ENCODE data around the gene ATRIP.

DNA sequence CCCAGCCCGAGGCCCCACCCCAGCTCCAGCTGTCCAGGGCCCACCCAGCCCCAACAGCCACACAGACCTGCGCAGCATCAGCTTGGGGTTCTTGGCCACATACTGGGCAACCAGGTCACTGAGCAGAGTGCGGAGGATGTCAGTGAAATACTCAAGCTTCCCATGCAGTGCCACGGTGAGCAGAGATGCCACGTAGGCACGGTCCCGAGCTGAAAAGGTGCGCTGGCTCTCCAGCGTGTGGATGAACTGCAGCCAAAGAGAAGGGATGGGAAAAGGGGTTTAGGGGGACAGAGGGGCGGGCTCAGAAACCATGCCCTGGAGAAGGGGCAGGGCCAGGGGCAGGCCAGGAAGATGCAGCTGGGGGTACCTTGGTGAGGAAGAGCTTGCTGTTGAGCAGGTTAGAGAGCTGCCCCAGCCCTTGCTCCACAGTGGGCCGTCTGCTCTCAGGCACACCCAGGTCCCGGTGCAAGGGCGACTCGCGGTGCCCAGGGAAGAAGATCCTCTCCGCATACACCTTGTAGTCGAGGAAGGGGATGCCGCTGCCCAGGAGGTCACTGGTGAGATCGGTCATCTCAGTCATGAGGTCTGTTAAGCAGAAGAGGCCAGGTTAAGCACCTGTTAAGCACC is 34.0 kb upstream of the ATRIP start:
- TF ChIP-seq, protein P1, sequence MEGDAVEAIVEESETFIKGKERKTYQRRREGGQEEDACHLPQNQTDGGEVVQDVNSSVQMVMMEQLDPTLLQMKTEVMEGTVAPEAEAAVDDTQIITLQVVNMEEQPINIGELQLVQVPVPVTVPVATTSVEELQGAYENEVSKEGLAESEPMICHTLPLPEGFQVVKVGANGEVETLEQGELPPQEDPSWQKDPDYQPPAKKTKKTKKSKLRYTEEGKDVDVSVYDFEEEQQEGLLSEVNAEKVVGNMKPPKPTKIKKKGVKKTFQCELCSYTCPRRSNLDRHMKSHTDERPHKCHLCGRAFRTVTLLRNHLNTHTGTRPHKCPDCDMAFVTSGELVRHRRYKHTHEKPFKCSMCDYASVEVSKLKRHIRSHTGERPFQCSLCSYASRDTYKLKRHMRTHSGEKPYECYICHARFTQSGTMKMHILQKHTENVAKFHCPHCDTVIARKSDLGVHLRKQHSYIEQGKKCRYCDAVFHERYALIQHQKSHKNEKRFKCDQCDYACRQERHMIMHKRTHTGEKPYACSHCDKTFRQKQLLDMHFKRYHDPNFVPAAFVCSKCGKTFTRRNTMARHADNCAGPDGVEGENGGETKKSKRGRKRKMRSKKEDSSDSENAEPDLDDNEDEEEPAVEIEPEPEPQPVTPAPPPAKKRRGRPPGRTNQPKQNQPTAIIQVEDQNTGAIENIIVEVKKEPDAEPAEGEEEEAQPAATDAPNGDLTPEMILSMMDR (IDR thresholded peaks at IDR 0.05; ENCODE audit: low read depth, low read length): no peak
- TF ChIP-seq EZH2phosphoT487 (IDR thresholded peaks at IDR 0.05; ENCODE audit: low read depth): no peak

Data from OCI-LY3 (cell line).